GM12865 (cell line): ENCODE results near the gene SASH1.

Experiments
- DNase-seq: peaks from one replicate; pipeline ENCODE4 v3.0.0; 2010; ENCODE audit warnings: low read depth
- H3K4me3 ChIP-seq: 2 replicates; pipeline ENCODE4 v1.5.1; 2011; ENCODE audit warnings: mild to moderate bottlenecking, low read depth, low read length, control low read depth
- TF ChIP-seq, protein P1 (sequence below): IDR thresholded peaks from 2 replicates; pipeline ENCODE4 v1.5.1; 2011; ENCODE audit warnings: low read length, control low read depth, low read depth, inconsistent platforms; ENCODE audit not compliant: insufficient read depth; ENCODE audit errors: missing control alignments

Gene SASH1

DNA sequence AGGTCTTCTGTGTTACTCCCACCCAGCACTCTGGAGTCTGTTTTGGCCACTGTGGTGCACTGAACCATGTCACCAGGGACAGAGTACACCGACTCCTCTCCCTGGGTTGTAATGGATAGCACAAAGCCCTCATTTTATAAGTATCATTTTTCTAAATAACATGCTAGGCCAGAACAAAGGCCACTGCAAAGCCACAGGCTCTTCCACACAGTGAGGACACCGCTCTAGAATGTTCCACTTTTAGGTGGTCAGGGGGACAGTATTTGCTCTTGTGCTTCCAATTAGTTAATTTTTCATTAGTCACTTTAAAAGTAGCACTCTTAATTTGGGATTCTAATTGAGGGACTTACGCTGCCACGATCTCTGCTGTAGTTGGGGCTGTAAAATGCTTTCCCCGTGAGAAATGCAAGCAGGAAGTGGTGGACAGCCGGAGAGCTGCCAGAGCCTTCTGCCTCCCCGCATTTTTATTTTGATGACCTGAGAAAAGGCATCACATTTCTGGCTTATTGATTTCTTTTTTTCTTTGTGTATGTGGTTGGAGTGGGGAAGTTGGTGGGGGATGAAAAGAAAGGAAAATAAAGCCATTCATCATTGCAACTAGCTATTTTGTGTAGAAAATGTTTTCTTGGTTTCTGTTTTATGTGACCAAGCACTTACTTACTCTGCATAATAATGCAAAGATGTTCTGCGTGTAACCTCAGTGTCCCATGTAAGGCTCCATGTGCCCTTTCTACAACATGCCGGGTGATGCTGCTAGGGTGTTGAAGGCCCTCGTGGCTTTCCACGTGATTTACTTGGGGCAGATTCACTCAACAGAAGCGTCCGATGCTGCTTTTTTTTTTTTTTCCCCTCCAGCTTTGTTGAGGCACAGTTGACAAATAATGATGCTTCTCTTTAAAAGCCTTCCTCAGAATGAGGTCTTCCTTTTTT is 195.9 kb downstream of the SASH1 start:
- TF ChIP-seq, protein P1, sequence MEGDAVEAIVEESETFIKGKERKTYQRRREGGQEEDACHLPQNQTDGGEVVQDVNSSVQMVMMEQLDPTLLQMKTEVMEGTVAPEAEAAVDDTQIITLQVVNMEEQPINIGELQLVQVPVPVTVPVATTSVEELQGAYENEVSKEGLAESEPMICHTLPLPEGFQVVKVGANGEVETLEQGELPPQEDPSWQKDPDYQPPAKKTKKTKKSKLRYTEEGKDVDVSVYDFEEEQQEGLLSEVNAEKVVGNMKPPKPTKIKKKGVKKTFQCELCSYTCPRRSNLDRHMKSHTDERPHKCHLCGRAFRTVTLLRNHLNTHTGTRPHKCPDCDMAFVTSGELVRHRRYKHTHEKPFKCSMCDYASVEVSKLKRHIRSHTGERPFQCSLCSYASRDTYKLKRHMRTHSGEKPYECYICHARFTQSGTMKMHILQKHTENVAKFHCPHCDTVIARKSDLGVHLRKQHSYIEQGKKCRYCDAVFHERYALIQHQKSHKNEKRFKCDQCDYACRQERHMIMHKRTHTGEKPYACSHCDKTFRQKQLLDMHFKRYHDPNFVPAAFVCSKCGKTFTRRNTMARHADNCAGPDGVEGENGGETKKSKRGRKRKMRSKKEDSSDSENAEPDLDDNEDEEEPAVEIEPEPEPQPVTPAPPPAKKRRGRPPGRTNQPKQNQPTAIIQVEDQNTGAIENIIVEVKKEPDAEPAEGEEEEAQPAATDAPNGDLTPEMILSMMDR: no peak
- H3K4me3 ChIP-seq: no peak overlapping the region
- DNase-seq: no peak

DNA sequence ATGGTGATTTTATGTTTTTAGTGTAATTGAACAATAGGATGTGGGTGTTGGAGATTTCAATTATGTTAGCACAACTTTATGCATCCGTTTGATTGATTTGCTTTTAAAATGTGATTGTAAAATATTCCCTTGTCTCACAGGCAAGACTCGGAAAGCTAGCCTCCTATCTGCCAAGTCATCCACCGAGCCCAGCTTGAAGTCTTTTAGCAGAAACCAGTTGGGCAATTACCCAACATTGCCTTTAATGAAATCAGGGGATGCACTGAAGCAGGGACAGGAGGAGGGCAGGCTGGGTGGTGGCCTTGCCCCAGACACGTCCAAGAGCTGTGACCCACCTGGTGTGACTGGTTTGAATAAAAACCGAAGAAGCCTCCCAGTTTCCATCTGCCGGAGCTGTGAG is 200.9 kb downstream of the SASH1 start:
- no peak overlapping the region for H3K4me3 ChIP-seq
- TF ChIP-seq, protein P1: no peak
- DNase-seq: no peak

DNA sequence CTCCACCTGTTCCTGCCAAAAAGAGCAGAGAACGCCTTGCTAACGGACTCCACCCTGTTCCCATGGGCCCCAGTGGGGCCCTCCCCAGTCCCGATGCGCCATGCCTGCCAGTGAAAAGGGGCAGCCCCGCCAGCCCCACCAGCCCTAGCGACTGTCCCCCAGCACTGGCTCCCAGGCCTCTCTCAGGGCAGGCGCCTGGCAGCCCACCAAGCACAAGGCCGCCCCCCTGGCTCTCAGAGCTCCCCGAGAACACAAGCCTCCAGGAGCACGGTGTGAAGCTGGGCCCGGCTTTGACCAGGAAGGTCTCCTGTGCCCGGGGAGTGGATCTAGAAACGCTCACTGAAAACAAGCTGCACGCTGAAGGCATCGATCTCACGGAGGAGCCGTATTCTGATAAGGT is 201.8 kb downstream of the SASH1 start:
- DNase-seq: no peak
- H3K4me3 ChIP-seq: no peak overlapping the region
- TF ChIP-seq, protein P1: no peak

DNA sequence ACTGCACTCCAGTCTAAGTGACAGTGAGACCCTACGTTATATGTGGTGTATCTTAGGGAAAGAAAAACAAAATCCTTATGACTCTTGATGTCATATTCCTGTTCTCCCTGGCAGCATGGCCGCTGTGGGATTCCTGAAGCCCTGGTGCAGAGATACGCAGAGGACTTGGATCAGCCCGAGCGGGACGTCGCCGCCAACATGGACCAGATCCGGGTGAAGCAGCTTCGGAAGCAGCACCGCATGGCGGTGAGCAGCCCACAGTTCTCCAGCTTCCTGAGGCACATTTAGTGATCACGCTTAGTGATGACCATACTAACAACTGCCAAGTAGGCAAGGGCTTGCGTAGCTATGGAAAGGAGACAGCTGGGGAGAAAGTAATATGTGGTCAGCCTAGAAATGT is 203.3 kb downstream of the SASH1 start:
- DNase-seq: no peak
- TF ChIP-seq, protein P1: no peak
- no peak overlapping the region for H3K4me3 ChIP-seq

DNA sequence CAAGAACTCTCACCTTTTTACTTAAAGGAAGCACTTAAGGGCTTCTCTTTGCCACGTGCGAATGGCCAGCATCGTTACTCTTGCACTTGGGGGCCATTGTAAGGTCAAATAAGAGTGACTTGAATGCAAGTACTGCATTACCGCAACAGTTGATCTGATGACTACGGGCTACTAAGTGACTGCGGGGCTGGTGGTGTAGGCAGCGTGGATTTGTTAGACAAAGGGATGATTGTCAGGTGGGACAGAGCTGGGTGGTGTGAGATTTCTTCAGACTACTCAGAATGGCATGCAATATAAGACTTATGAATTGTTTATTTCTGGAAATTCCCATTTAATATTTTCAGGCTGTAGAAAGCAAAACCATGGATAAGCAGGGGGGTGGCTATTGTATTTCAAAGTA is 204.5 kb downstream of the SASH1 start:
- H3K4me3 ChIP-seq: no peak overlapping the region
- TF ChIP-seq, protein P1: no peak
- DNase-seq: no peak

DNA sequence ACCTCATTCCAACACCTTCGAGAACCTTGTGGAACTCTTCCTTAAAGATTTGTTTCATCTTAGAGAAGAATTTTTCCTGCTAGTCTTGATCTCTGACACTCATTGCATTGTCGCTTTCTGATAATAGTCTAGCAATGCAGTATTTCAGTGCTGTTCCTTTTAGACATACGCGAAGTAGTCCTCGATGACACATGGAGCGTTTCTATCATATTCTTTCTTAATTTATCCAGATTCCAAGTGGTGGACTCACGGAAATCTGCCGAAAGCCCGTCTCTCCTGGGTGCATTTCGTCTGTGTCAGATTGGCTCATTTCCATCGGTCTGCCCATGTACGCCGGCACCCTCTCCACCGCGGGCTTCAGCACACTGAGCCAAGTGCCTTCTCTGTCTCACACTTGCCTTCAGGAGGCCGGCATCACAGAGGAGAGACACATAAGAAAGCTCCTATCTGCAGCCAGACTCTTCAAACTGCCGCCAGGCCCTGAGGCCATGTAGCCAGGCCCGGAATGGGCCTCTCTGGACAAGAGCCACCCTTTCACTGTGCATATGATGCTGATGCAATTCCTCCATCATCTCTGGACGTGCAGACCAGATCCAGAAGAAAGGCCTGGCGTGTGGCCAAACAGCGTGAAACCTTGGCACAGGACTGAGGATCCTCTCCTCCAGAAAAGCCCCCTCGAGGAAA is 205.6 kb downstream of the SASH1 start:
- TF ChIP-seq, protein P1: no peak
- no peak for DNase-seq
- H3K4me3 ChIP-seq: no peak overlapping the region
